Natural killer cell treated with Interleukin-12 subunit alpha and Interleukin-12 subunit beta and Interleukin-15 and Interleukin-18, amount 100 ng/mL, for 72 hours (primary cell): ENCODE measurements around the gene SMYD3. TPM values are rescaled to one million over a fixed set of nuclear protein-coding genes. Genes with fewer than 3 reads are reported as not detected.

Source experiments
- ATAC-seq, 2 donors: fragments of 150-1000 bp; cut with Tn5 transposase in 1 of 2; sonication (Bioruptor Pico), chemical (Tn5 transposase) in 1 of 2; 2 replicates each; pipeline ENCODE4 v1.10.0; 2021
- DNase-seq: peaks from one replicate; pipeline ENCODE4 v3.0.0; 2022; ENCODE audit warnings: low spot score
- H3K27ac Mint-ChIP-seq, 2 donors: 1 replicate in 1 of 2; 2 replicates in 1 of 2; pipeline ENCODE4 v1.8.0; 2022; ENCODE audit warnings: mixed read lengths in 2 of 2, mild to moderate bottlenecking in 1 of 2, moderate library complexity in 1 of 2
- H3K27me3 Mint-ChIP-seq, 2 donors: 1 replicate in 1 of 2; 2 replicates in 1 of 2; pipeline ENCODE4 v1.8.0; 2022; ENCODE audit warnings: mixed read lengths in 2 of 2
- H3K36me3 Mint-ChIP-seq: one replicate; pipeline ENCODE4 v1.8.0; 2022; ENCODE audit warnings: mixed read lengths
- H3K4me1 Mint-ChIP-seq, 2 donors: 1 replicate in 1 of 2; 2 replicates in 1 of 2; pipeline ENCODE4 v1.8.0; 2022; ENCODE audit warnings: low read depth in 2 of 2, mixed read lengths in 2 of 2, mild to moderate bottlenecking in 1 of 2
- H3K4me3 Mint-ChIP-seq: one replicate; pipeline ENCODE4 v1.8.0; 2022; ENCODE audit warnings: mixed read lengths
- H3K9me3 Mint-ChIP-seq: 2 replicates; pipeline ENCODE4 v1.8.0; 2022; ENCODE audit warnings: mixed read lengths
- total RNA-seq, 2 donors: library from RNA; stranded (reverse); gene quantifications; one replicate each; pipeline ENCODE4 v1.2.3, GENCODE V29; 2022

SMYD3 gene
- total RNA-seq, 2 donors from 2014 or later = 26.9 to 55.4 TPM

GRCh38 chr1:246476771-246477170 is 30.3 kb downstream of the SMYD3 start:
- DNase-seq (no peak), ATAC-seq (no peak)
- H3K4me1 Mint-ChIP-seq = peaks cover 6 to 14% of the 10 kb centered on the region in 2 donors
- no peaks in the 10 kb centered on the region for H3K27me3 Mint-ChIP-seq
- H3K36me3 Mint-ChIP-seq = no peaks in the 10 kb centered on the region
- no peak overlapping the region for H3K4me3 Mint-ChIP-seq
- H3K27ac Mint-ChIP-seq = no peak overlapping the region
- no peaks in the 10 kb centered on the region for H3K9me3 Mint-ChIP-seq

- no peak overlapping the region for H3K27ac Mint-ChIP-seq
- no peaks in the 10 kb centered on the region for H3K36me3 Mint-ChIP-seq
- DNase-seq (no peak), ATAC-seq (no peak)
- peaks cover 3 to 5% of the 10 kb centered on the region in 2 donors for H3K4me1 Mint-ChIP-seq
- no peaks in the 10 kb centered on the region for H3K9me3 Mint-ChIP-seq
- H3K4me3 Mint-ChIP-seq = no peak overlapping the region
- H3K27me3 Mint-ChIP-seq = no peaks in the 10 kb centered on the region
Measured at GRCh38 chr1:246471688-246472087, 35.4 kb downstream of the SMYD3 start.

DNA sequence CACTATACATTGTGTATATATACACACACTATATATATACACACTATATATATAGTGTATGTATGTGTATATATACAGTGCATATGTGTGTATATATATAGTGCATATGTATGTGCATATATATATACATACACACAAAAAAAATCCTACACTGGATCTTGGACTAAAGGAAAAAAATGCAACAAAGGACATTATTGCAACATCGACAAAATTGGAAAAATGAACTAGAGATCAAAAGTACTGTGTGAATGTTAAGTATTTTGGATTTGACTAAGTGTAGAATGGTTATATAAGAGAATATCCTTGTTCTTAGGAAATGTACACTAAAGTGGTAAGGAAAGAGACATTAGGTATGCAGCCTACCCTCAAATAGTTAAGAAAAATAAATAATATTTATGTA is 36.5 kb downstream of the SMYD3 start:
- Mint-ChIP-seq H3K4me1 (peaks cover 5 to 6% of the 10 kb centered on the region in 2 donors), H3K36me3 (no peaks in the 10 kb centered on the region), H3K27ac (no peak overlapping the region), H3K27me3 (no peaks in the 10 kb centered on the region), H3K4me3 (no peak overlapping the region), H3K9me3 (no peaks in the 10 kb centered on the region)
- DNase-seq = no peak
- ATAC-seq = no peak

DNA sequence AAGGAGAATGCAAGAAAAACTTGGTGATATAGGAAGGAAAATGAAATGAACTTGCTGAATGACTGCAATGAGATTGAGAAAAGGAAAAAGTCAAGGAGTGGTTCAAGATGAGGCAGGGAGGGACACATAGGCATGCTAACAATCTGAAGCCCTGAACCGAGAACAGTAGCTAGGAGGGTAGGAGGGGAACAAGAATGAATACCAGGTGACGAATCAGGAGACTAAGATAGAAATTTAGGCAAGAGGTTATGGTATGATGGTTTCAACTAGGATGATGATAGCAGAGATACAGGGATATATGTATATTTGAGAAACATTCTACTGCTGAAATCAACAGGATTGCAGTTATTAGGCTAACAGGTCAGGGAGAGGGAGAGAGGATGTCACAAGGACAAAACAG is 44.1 kb downstream of the SMYD3 start:
- Mint-ChIP-seq H3K27me3 (no peaks in the 10 kb centered on the region), H3K4me1 (peaks cover 13 to 28% of the 10 kb centered on the region in 2 donors), H3K4me3 (no peak overlapping the region), H3K9me3 (no peaks in the 10 kb centered on the region), H3K27ac (no peak overlapping the region), H3K36me3 (no peaks in the 10 kb centered on the region)
- ATAC-seq (no peak), DNase-seq (no peak)

- no peaks in the 10 kb centered on the region for H3K9me3 Mint-ChIP-seq
- no peaks in the 10 kb centered on the region for H3K36me3 Mint-ChIP-seq
- H3K4me1 Mint-ChIP-seq = peaks cover 13 to 23% of the 10 kb centered on the region in 2 donors
- no peak overlapping the region for H3K4me3 Mint-ChIP-seq
- no peaks in the 10 kb centered on the region for H3K27me3 Mint-ChIP-seq
- H3K27ac Mint-ChIP-seq = no peak overlapping the region
- no peak for ATAC-seq
- DNase-seq = no peak
Measured at GRCh38 chr1:246460406-246460805, 46.7 kb downstream of the SMYD3 start.

DNA sequence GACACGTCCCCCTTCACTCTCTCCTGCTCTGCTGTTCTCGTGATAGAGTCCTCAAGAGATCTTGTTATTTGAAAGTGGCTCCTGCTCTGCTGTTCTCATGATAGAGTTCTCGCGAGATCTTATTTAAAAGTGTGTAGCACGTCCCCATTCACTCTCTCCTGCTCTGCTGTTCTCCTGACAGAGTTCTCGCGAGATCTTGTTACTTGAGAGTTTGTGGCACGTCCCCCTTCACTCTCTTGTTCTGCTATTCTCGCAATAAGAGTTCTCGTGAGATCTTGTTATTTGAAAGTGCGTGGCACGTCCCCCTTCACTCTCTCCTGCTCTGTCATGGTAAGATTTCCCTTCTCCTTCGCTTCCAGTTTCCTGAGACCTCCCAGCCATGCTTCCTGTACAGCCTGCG is 47.9 kb downstream of the SMYD3 start:
- H3K27ac Mint-ChIP-seq = no peak overlapping the region

GRCh38 chr1:246455476-246455875 is 51.6 kb downstream of the SMYD3 start:
- H3K27ac Mint-ChIP-seq = no peak overlapping the region
- ATAC-seq = no peak
- peaks cover 13 to 19% of the 10 kb centered on the region in 2 donors for H3K4me1 Mint-ChIP-seq
- no peaks in the 10 kb centered on the region for H3K9me3 Mint-ChIP-seq
- H3K27me3 Mint-ChIP-seq = no peaks in the 10 kb centered on the region
- no peaks in the 10 kb centered on the region for H3K36me3 Mint-ChIP-seq
- H3K4me3 Mint-ChIP-seq = no peak overlapping the region
- DNase-seq = no peak

More for the DNA sequence above, 47.9 kb downstream of the SMYD3 start:
- Mint-ChIP-seq H3K36me3 (no peaks in the 10 kb centered on the region), H3K4me3 (no peak overlapping the region), H3K4me1 (peaks cover 13 to 23% of the 10 kb centered on the region in 2 donors), H3K9me3 (no peaks in the 10 kb centered on the region), H3K27me3 (no peaks in the 10 kb centered on the region)
- no peak for ATAC-seq
- no peak for DNase-seq

DNA sequence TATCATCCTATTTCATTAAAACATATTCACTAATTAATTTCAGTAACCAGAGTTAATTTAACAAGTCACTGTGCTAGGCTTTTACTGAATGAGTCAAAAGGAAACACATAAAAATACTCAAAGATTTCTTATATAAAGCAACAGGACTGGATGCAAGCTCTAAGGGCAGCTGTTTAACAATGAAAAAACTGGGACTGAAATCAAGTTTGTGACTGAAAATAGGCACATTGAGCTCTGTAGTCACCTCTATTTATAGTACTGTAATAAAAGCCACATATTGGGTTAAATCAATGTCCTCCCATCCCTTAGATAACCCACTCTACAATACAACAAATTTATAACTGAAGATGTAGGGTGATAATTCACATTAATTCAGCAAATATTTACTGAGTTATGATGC is 52.4 kb downstream of the SMYD3 start:
- Mint-ChIP-seq H3K9me3 (no peaks in the 10 kb centered on the region), H3K27ac (no peak overlapping the region), H3K4me1 (peaks cover 13 to 14% of the 10 kb centered on the region in 2 donors), H3K27me3 (no peaks in the 10 kb centered on the region), H3K4me3 (no peak overlapping the region), H3K36me3 (no peaks in the 10 kb centered on the region)
- DNase-seq = no peak
- no peak for ATAC-seq

DNA sequence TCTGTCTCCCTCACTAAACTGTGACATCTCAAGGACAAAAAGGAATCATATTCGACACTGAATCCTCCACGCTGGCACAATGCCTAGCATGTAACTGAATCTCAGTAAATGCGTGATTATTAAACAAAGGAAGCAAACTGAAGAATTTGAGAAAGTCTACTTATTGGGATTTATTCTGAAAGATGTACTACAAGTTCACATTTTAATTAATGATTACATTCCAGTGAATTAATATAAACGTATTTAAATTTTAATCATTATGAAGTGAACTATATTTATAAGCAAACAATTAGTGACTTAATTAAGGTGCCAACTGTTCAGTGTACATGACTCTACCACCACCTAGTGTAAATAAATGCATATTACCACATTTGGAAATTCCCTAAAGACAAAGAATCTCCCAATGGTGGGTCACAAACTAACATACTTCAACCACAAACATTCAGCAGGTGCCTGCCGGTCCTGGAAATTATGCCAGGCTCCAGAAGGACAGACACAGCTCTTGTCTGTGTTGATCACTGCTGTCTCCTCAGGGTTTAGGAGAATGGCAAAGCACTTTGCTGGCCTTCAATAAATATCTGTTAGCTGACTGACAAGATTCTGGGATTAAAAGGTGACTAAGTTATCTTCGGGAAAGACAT is 56.3 kb downstream of the SMYD3 start:
- Mint-ChIP-seq H3K4me1 (peaks cover 0 to 10% of the 10 kb centered on the region in 2 donors), H3K27ac (no peak overlapping the region), H3K27me3 (no peaks in the 10 kb centered on the region), H3K36me3 (no peaks in the 10 kb centered on the region), H3K9me3 (no peaks in the 10 kb centered on the region), H3K4me3 (no peak overlapping the region)
- ATAC-seq = no peak
- no peak for DNase-seq

GRCh38 chr1:246448373-246448772 is 58.7 kb downstream of the SMYD3 start:
- H3K27ac Mint-ChIP-seq = no peak overlapping the region
- H3K27me3 Mint-ChIP-seq = no peaks in the 10 kb centered on the region
- DNase-seq (no peak), ATAC-seq (no peak)
- H3K9me3 Mint-ChIP-seq = no peaks in the 10 kb centered on the region
- H3K4me1 Mint-ChIP-seq = peaks cover 0 to 10% of the 10 kb centered on the region in 2 donors
- no peaks in the 10 kb centered on the region for H3K36me3 Mint-ChIP-seq
- no peak overlapping the region for H3K4me3 Mint-ChIP-seq

- no peak overlapping the region for H3K4me3 Mint-ChIP-seq
- no peak for DNase-seq
- ATAC-seq = no peak
- H3K36me3 Mint-ChIP-seq = no peaks in the 10 kb centered on the region
- H3K4me1 Mint-ChIP-seq = peaks cover 0 to 10% of the 10 kb centered on the region in 2 donors
- no peak overlapping the region for H3K27ac Mint-ChIP-seq
- H3K9me3 Mint-ChIP-seq = no peaks in the 10 kb centered on the region
- H3K27me3 Mint-ChIP-seq = no peaks in the 10 kb centered on the region
Measured at GRCh38 chr1:246447501-246447900, 59.6 kb downstream of the SMYD3 start.

DNA sequence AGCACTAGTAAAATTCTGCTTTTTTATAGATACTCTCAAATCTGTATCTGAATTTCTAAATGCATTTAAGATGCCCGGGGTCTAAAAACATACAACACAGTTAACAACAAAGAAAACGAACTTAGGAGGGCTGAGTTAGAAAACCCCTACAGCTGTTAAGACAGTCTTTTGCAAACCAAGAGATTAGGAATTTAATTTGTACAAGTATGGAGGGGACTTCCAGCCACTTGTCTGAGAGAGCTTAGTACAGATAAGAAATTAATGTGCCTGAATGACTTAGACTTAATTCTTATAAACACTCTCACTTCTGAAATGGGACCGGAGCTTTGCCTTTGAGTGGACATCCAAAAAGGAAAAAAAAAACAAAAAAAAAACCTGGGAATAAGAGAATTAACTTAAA is 61.6 kb downstream of the SMYD3 start:
- ATAC-seq (no peak), DNase-seq (no peak)
- H3K36me3 Mint-ChIP-seq = no peaks in the 10 kb centered on the region
- H3K27ac Mint-ChIP-seq = no peak overlapping the region
- peaks cover 0 to 5% of the 10 kb centered on the region in 2 donors for H3K4me1 Mint-ChIP-seq
- no peak overlapping the region for H3K4me3 Mint-ChIP-seq
- no peaks in the 10 kb centered on the region for H3K9me3 Mint-ChIP-seq
- H3K27me3 Mint-ChIP-seq = no peaks in the 10 kb centered on the region

GRCh38 chr1:246444617-246445016 is 62.5 kb downstream of the SMYD3 start:
- H3K27ac Mint-ChIP-seq = no peak overlapping the region

DNA sequence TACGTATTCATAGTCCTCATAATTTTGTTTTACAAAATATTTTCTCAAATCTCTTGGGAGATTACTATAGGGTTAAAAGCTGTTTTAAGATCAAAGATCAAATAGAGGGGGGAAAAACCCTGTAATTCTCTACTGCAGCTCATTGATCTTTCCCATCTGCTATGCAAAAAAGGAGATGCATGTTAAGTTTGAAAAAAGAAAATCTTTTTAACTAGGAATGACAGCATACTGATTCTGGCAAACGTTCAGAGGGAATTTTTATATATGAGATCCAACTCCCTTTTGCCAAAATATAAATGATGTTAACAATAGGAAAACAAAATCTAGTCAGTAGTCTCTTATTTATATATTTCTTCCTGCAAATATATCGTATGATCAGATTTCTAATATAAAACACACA is 69.1 kb downstream of the SMYD3 start:
- H3K4me3 Mint-ChIP-seq = no peak overlapping the region
- peaks cover 7% of the 10 kb centered on the region for H3K36me3 Mint-ChIP-seq
- no peaks in the 10 kb centered on the region for H3K27me3 Mint-ChIP-seq
- DNase-seq = no peak
- H3K9me3 Mint-ChIP-seq = no peaks in the 10 kb centered on the region
- peaks cover 0 to 6% of the 10 kb centered on the region in 2 donors for H3K4me1 Mint-ChIP-seq
- ATAC-seq = no peak
- no peak overlapping the region for H3K27ac Mint-ChIP-seq

More at GRCh38 chr1:246444617-246445016, 62.5 kb downstream of the SMYD3 start:
- H3K36me3 Mint-ChIP-seq = no peaks in the 10 kb centered on the region
- ATAC-seq (no peak), DNase-seq (no peak)
- H3K4me3 Mint-ChIP-seq = no peak overlapping the region
- H3K27me3 Mint-ChIP-seq = no peaks in the 10 kb centered on the region
- no peaks in the 10 kb centered on the region for H3K9me3 Mint-ChIP-seq
- H3K4me1 Mint-ChIP-seq = peaks cover 0 to 5% of the 10 kb centered on the region in 2 donors
